ENCODE results near the gene SPATA46.

SPATA46 gene

GRCh38 chr1:162328512-162328911 is 48.1 kb downstream of the SPATA46 start:
- DNase-seq (ENCODE audit: low read depth), result no peak
- H3K4me3 ChIP-seq (ENCODE audit: low read depth, low read length), result no peak overlapping the region
- TF ChIP-seq CTCF (IDR thresholded peaks at IDR 0.05; ENCODE audit: control insufficient read depth, extremely low read depth, insufficient read depth), result no peak

GRCh38 chr1:162327788-162328165 is 48.9 kb downstream of the SPATA46 start:
- no peak overlapping the region for H3K4me3 ChIP-seq (ENCODE audit: low read depth, low read length)
- no peak for DNase-seq (ENCODE audit: low read depth)
- TF ChIP-seq CTCF (IDR thresholded peaks at IDR 0.05; ENCODE audit: control insufficient read depth, extremely low read depth, insufficient read depth), result no peak

GRCh38 chr1:162327144-162327787 is 49.4 kb downstream of the SPATA46 start:
- no peak for TF ChIP-seq CTCF (IDR thresholded peaks at IDR 0.05; ENCODE audit: control insufficient read depth, extremely low read depth, insufficient read depth)
- DNase-seq (ENCODE audit: low read depth), result no peak
- no peak overlapping the region for H3K4me3 ChIP-seq (ENCODE audit: low read depth, low read length)

GRCh38 chr1:162326559-162326958 is 50.1 kb downstream of the SPATA46 start:
- no peak for TF ChIP-seq CTCF (IDR thresholded peaks at IDR 0.05; ENCODE audit: control insufficient read depth, extremely low read depth, insufficient read depth)
- DNase-seq (ENCODE audit: low read depth), result no peak
- H3K4me3 ChIP-seq (ENCODE audit: low read depth, low read length), result no peak overlapping the region

GRCh38 chr1:162324396-162324795 is 52.3 kb downstream of the SPATA46 start:
- TF ChIP-seq CTCF (IDR thresholded peaks at IDR 0.05; ENCODE audit: control insufficient read depth, extremely low read depth, insufficient read depth), result no peak
- no peak overlapping the region for H3K4me3 ChIP-seq (ENCODE audit: low read depth, low read length)
- DNase-seq (ENCODE audit: low read depth), result no peak

All from LNCaP clone FGC (cell line).